HG03457 (cell line): ENCODE data around the gene CCL23.
"Not testable (repeated sequence)": the region's sequence is repeated elsewhere in the genome, so short reads cannot be mapped to it uniquely, and the experiment has no call there.

Source experiments
- ATAC-seq: cut with Tn5 transposase; IDR thresholded peaks from one replicate; pipeline ENCODE4 v1.9.1; 2021; ENCODE audit warnings: moderate number of reproducible peaks; ENCODE audit not compliant: unreplicated experiment

Gene CCL23, protein sequence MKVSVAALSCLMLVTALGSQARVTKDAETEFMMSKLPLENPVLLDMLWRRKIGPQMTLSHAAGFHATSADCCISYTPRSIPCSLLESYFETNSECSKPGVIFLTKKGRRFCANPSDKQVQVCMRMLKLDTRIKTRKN

DNA sequence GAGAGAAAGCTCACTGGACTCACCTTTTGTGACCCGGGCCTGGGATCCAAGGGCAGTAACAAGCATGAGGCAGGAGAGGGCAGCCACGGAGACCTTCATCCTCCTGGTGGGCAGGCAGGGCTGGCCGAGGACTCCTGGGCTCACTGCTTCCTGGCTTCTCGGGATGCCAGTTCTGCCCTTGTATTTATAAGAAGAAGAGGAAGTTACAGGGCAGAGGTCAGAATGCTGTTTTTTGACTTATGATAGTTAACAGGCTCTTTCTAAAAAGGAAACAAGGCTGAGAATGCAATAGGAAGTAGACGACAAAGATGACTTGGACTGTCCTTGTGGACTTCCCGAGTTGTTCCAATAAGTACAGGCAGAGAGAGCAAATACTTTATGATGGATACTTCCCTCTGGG is at the start of gene CCL23:
CCL23 (minus strand) TSS at position 174 of the 400 bp plus-strand sequence; CDS start at position 99, 75 bp downstream.
- no peak for ATAC-seq

- ATAC-seq: no peak
Measured at GRCh38 chr17:36066365-36066985, 48.7 kb upstream of the CCL23 start.

DNA sequence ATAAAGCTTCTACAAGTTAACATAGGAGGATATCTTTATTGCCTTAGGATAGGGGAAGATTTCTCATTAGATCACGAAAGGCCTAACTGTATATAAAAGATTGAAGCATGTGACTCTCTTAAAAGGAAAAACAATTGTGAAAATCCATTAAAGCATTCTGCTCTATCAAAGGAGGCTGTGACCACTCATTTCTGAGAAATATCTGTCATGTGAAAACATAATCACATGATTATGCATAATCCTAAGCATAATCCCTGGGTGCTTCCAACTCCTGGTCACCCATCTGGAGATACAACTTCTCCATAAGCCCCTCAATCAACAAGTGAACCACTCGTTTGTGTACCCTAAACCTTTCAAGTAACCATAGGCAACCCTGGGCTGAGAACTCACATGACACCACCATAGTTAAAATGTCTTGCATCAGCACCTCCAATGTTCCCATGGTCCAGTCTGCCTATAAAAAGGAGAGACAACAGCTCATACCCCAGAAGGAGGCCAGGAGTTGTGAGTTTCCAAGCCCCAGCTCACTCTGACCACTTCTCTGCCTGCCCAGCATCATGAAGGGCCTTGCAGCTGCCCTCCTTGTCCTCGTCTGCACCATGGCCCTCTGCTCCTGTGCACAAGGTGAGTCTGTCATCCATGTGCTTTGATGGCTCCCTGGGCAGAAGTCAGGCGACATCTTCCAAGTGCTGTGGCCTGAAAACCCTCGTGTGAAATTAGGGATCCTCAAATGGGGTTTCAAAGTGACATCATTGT is 46.2 kb upstream of the CCL23 start, which contains the start of gene CCL18:
CCL18 (plus strand) TSS at position 487 of the 756 bp plus-strand sequence; CDS start at position 558, 71 bp downstream.
- no peak for ATAC-seq

- ATAC-seq: no peak
Measured at GRCh38 chr17:36060816-36061215, 43.0 kb upstream of the CCL23 start.

DNA sequence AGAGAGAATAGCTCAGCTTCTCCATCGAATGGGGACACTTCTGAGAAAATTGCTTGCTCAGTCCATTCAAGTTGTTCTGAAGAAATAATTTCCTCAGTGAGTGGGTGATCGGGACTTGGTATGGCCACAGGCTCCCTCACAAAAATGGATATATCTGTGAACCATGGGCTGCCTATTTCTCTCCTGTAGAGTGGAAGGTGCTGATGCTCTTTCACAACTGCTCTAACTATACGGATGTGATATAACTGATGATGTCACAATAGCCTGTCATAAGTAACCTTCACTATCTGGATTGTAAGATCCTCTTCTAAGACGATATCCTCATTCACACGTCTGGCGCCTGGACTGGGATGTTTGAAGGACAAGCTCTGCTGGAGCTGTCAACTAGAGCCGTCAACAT is 41.6 kb upstream of the CCL23 start:
- ATAC-seq: no peak

- ATAC-seq: no peak
Measured at GRCh38 chr17:36057911-36058310, 40.1 kb upstream of the CCL23 start.

- no peak for ATAC-seq
Measured at GRCh38 chr17:36055921-36056520, 38.2 kb upstream of the CCL23 start.

DNA sequence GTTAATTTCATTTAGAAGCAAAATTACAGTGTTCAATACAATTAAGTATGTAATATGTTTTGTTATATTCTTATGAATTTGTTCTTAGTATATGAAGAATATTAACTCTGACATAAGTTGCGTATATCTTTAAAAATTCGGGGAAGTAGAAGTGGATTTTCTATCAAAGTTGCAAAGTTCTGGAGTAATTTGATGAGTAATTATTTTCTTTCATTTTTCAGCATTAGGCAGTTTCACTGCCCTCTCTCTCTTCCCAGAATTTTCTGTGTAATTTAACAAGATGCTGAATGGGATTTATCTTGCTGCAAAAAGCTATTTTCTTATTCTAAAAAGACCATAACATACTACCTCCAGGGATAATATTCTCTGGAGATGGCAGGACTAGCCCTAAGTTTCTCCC is 37.4 kb upstream of the CCL23 start:
- no peak for ATAC-seq

DNA sequence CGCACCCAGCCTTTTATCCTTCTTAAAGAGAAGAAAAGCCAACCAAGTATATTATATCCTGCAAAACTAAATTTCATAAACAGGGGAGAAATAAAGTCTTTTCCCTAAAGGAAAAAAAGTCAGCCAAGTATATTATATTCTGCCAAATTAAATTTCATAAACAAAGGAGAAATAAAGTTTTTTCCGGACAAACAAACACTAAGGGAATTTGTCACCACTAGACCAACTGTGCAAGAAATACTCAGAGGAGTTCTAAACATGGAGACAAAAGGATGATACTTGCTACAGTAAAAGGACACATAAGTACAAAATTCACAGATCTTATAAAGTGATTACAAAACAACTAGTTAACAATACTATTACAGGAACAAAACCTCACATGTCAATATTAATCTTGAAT is 31.9 kb upstream of the CCL23 start:
- ATAC-seq: no peak

DNA sequence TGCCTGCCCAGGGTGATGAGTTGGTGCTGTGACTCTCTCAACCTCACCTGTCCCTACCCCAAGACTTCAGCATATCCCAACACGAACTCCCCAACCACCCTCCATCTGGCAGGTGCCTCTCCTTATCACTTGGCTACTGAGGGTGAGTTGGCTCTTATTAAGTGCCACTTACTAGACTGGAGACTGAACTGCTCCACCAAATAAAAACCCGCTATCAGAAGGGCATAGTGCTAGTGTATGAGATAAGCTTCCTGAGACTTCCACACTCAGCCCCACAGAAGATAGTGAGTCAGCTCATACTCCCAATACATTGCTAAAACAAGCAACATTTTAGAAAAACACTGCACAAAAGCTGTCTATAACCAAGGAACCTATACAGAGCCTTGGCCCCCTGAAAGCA is 30.3 kb upstream of the CCL23 start:
- no peak for ATAC-seq

GRCh38 chr17:36036235-36036634 is 18.5 kb upstream of the CCL23 start:
- no peak for ATAC-seq

DNA sequence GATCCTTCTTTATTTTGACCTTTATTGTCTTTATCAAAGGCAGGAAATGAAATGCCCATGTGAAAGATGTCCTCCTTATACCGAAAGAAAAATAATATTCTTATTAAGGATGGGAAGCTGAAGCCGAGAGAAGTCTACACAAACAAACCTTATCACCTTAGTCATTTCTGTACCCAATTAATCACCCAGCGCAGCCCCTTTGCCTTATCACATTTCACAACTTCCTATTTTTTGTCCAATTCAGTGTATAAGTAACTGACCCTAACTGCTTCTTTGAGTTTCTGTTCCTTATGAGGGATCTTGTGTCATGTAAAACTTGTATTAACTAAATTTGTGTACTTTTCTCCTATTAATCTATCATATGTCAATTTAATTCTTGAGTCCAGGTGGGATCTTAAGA is 16.4 kb upstream of the CCL23 start:
- ATAC-seq: no peak

DNA sequence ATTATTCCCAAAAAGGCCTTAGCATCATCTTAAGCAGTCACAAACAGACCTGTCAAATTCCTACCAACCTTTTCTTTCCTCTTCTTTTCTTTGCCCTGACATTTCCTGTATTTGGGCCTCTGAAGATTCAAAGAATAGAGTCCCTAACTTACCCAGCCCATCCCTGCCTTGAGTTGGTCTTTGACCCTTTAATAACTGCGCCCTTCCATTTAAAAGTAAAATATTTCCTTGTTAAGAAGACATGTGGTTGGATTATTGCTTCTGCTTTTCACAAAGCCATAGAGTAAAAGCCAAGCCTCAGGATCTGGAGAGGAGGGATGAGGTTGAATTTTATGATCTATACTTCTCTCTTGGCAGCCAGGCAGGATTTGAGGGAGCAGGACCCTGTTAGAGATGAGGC is 13.2 kb upstream of the CCL23 start:
- no peak for ATAC-seq

DNA sequence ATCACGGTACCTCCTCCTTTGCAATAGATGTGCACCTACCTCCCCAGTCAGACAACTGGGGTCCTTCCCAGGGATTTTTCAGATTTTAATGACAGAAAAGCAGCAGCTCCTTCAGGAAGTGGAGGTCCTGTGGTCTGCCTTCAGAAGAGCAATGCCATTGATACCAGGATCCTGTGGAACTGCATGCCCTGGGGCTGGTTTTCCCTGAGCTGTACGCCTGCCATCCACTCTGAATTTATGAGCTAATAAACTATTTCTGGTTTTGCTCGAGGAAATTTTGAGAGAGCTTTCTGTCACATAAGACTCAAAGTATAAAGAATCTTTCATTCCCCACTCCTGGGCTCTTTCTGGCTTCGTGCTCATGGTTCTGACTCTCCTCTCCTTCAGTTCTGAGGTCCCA is 10.0 kb upstream of the CCL23 start:
- no peak for ATAC-seq

DNA sequence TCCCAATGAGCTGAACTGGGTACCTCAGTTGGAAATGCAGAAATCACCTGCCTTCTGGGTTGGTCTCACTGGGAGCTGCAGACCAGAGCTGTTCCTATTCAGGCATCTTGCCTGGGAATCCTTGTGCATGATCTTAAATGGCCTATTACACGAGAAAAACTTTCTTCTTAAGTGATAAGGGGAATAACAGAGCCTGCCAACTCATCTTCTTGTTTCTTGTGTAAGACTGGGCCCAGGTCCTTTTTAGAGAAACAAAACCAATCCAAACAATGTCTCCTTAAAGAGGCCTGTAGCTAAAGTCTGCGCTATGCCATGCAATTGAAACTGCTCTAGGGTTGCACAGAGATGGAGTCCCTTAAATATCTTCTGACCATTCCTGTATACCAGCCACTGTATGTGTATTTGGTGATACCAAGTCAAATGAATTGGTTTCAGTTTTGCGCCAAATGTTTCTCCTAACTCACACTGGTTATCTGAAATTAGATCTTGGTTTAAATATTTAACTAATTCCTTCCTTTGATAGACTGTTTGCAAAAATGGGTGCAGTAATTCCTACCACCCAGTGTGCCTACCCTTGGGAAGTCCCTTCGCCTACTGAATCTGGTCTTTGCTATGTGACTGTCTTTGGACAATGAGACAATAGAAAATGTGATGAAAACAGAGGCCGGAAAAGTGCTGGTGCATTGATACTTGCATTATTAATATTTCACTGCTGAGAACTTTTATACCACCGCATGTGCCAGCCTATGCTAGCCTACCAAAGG is 6.5 kb upstream of the CCL23 start:
- no peak for ATAC-seq

DNA sequence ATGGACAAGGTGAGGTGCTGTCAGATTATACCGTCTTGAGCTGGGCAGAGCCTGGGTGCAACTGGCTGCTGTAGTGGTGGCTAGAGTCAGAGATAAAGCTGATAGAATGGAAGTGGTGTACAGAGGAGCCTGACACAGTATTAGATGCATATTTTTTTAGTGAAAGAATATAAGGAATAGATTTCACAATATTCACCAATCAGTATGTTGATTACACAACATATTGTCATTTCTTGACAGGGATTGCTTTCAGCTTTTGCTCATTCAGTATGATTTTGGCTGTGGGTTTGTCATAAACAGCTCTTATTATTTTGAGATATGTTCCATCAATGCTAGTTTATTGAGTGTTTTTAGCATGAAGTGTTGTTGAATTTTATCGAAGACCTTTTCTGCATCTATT is 1.7 kb upstream of the CCL23 start:
- no peak for ATAC-seq

- no peak for ATAC-seq
Measured at GRCh38 chr17:36016555-36016954, 1.2 kb downstream of the CCL23 start.

GRCh38 chr17:36015895-36016294 is 1.9 kb downstream of the CCL23 start:
- ATAC-seq: not testable (repeated sequence)

GRCh38 chr17:36014946-36015345 is 2.8 kb downstream of the CCL23 start:
- ATAC-seq: no peak

DNA sequence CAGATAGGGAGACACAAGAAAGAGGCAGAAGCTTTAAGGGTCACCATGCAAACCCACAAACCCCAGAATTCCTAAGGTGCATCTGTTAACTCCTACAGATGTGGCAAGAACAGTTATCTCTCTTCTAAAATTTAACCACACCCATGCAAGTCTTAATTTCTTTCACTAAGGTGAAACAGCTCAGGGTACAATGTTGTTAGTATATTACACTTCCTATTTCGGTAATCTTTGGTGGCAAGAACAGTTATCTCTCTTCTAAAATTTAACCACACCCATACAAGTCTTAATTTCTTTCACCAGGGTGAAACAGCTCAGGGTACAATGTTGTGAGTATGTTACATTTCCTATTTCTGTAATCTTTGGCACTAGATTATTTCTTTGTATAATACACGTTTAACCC is 6.6 kb downstream of the CCL23 start:
- no peak for ATAC-seq

- no peak for ATAC-seq
Measured at GRCh38 chr17:36008998-36009665, 8.6 kb downstream of the CCL23 start.
